Measurements from ENCODE around the gene PLCH2.

The PLCH2 gene, protein sequence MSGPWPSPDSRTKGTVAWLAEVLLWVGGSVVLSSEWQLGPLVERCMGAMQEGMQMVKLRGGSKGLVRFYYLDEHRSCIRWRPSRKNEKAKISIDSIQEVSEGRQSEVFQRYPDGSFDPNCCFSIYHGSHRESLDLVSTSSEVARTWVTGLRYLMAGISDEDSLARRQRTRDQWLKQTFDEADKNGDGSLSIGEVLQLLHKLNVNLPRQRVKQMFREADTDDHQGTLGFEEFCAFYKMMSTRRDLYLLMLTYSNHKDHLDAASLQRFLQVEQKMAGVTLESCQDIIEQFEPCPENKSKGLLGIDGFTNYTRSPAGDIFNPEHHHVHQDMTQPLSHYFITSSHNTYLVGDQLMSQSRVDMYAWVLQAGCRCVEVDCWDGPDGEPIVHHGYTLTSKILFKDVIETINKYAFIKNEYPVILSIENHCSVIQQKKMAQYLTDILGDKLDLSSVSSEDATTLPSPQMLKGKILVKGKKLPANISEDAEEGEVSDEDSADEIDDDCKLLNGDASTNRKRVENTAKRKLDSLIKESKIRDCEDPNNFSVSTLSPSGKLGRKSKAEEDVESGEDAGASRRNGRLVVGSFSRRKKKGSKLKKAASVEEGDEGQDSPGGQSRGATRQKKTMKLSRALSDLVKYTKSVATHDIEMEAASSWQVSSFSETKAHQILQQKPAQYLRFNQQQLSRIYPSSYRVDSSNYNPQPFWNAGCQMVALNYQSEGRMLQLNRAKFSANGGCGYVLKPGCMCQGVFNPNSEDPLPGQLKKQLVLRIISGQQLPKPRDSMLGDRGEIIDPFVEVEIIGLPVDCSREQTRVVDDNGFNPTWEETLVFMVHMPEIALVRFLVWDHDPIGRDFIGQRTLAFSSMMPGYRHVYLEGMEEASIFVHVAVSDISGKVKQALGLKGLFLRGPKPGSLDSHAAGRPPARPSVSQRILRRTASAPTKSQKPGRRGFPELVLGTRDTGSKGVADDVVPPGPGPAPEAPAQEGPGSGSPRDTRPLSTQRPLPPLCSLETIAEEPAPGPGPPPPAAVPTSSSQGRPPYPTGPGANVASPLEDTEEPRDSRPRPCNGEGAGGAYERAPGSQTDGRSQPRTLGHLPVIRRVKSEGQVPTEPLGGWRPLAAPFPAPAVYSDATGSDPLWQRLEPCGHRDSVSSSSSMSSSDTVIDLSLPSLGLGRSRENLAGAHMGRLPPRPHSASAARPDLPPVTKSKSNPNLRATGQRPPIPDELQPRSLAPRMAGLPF (N-terminal part only)

GRCh38 chr1:2476061-2476999, at the start of gene PLCH2:
Gene PLCH2, plus strand, starts transcription at chr1:2476289. Its CDS starts 300 bp downstream, at chr1:2476589.
- DNase-seq (ENCODE audit: low read depth in 2 of 2): no peak

DNA sequence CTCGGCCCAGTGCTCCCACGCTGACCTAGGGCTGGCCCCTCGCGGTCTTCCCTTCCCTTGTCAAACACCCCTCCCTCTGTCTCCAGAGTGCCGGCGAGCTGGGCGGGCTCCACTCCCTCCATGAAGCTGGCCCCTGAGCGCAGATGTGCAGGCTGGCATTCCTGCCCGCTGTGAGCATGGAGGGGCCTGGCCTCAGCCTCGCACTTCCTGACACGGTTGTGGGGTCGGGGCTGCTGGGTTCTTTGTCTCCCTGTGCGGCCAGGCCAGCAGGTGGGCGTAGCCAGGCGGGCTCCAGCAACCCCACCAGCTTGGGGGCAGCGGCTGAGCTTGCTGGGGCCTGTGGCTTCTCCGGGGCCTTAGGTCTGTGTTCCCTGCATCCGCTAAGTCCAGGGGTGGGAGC, 49.5 kb upstream of the PLCH2 start:
- DNase-seq (ENCODE audit: low read depth in 2 of 2): no peak

DNA sequence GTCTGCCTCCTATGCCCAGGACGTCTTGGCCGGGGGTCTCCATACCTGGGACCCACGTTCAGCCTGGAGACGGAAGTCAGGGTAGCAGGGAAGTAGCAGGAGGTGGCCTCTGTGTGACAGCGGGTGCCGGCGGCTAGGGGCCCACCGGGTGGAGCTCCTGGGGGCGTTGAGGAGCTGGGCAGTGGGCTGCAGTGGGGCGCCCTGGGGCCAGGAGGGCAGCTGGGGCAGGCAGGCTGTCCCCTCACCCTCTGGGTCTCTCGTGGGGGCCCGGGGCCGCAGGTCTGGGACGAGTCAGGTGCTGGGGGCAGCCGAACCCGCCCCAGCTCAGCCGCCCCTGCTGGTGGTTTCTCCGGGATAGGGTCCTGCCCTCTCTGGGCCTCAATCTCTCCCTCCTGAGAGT, 49.0 kb upstream of the PLCH2 start:
- no peak for DNase-seq (ENCODE audit: low read depth in 2 of 2)

- no peak for DNase-seq (ENCODE audit: low read depth in 2 of 2)
Observed at GRCh38 chr1:2427976-2428375, 48.1 kb upstream of the PLCH2 start.

DNA sequence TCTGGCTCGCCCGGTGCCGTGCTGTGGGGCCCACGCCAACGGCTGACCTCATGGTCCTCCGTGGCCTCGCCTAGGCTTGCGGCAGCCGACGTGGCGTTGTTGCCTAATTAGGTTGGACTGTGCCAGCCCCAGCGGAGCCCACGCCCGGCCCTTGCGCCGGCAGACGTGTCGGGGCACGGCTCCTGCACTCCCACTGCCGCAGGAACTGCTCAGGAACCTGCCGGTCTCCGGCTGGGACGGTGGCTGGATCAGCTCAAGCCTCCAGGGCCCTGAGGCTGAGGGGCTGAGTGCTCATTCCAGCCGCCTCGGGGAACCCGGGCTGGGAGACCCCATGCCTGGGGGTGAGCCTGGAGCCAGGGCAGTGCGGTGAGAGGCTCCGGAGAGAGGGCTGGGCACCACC, 47.6 kb upstream of the PLCH2 start:
- DNase-seq (ENCODE audit: low read depth in 2 of 2): no peak

DNA sequence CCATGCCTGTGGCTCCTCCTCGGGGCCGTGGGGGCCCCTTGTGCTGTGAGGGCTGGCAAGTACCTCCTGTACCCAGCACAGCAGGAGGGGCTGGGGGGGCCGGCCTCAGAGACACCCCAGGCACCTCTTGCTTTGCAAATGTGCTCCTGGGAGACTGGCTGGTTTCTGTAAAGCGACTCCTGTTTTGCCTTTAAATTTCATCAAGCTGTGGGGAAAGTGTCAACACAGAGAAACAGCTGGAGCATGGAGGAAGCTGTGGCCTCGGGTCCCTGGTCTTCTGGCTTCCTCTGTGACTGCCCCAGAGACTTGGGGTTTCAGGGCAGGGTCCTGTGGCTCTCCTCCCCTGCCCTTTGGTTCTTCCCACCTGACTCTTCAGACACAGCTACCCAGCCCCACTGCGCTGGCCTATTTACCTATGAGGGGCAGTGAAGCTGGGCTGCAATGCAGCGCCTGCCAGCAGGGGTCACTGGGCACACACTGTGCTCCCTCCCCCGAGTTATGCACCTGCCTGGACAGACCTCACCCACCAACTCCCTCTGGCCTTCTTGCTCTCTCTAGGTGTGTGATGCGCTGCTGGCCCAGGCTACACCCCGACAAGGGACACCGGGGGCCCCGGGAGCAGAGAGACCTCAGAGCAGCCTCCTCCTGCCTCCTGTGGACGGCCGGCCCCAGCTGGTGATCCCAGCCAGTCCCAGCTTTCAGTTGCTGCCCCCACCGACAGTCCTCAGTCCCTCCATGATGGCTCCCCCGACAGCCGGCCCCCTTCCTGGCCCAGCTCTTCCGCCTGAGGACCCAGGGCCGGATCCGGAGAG, 46.1 kb upstream of the PLCH2 start:
- DNase-seq (ENCODE audit: low read depth in 2 of 2): no peak

- DNase-seq (ENCODE audit: low read depth in 2 of 2): no peak
Observed at GRCh38 chr1:2430592-2430973, 45.5 kb upstream of the PLCH2 start.

DNA sequence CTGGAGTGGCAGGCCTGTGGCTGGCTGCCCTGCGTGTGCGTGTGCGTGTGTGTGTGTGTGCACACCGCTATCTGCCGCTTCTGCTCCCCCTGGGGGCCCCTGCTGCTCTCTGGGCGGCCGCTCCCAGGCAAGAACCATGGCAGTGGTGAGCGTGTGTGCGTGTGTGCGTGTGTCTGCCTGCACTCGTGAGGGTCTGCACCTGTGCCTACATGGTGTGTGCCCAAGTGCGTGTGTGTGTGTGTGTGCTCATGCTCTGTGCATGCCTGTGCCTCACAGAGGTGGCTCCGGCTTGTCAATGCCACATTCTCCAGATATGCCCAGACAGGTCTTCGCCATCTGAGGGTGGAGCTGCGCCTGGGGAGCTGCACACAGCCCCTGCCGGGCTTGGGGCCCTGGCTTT, 45.0 kb upstream of the PLCH2 start:
- DNase-seq (ENCODE audit: low read depth in 2 of 2): no peak

DNA sequence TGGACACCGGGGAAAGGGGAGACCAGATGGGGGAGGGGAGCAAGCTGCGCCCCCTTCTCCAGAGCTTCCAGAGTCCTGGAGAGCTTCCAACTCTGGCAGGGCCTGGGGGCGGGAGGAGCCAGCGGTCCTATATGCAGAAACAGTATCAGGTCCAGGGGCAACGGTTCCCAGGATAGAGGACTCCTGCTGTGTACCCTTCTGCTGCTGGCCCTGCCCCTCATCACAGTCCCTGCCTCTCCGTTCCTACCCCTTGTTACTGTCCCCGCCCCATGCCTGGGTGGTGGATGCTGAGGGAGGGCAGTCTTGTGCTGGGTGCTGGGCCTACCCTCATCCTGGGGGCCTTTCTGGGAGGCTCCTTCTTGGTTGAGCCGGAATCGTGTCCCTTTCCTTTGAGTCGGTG, 44.6 kb upstream of the PLCH2 start:
- DNase-seq (ENCODE audit: low read depth in 2 of 2): no peak

GRCh38 chr1:2432441-2432844, 43.6 kb upstream of the PLCH2 start:
- no peak for DNase-seq (ENCODE audit: low read depth in 2 of 2)

- DNase-seq (ENCODE audit: low read depth in 2 of 2): no peak
Observed at GRCh38 chr1:2433196-2433595, 42.9 kb upstream of the PLCH2 start.

DNA sequence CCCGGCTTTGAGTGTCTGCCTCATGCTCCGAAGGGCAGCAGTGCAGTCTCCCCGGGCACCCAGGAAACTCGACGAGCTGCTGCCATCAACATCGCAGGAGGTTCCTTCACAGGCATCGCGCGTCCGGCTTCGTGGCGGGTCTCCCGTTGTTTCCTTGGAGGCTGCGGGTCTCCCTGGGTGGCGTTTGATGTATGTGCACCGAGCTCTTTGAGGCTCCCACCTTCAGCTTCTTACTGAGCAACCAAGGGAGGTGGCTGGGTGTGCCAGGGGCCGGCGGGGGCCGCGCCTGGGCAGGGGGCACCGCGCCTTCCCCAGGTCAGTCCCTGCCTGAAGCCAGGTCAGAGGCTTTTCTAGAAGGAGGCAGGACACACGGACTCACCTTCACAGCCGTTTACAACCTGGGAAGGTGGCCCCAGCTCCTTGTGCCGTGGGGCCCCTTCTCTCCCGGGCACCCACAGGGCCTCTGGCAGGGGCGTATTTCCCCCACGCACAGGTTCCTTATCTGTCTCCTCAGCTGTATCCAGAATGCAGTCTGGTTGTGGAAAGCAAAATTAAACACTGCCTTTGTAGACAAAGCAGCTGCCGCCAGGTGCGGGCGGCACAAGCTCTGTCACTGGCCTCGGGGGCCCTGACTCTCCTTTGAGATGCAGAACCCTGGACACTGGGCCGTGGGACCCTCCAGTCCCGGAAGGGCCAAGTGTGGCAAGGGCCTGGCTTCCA, 42.0 kb upstream of the PLCH2 start:
- DNase-seq (ENCODE audit: low read depth in 2 of 2): no peak

- no peak for DNase-seq (ENCODE audit: low read depth in 2 of 2)
Observed at GRCh38 chr1:2435091-2435490, 41.0 kb upstream of the PLCH2 start.

DNA sequence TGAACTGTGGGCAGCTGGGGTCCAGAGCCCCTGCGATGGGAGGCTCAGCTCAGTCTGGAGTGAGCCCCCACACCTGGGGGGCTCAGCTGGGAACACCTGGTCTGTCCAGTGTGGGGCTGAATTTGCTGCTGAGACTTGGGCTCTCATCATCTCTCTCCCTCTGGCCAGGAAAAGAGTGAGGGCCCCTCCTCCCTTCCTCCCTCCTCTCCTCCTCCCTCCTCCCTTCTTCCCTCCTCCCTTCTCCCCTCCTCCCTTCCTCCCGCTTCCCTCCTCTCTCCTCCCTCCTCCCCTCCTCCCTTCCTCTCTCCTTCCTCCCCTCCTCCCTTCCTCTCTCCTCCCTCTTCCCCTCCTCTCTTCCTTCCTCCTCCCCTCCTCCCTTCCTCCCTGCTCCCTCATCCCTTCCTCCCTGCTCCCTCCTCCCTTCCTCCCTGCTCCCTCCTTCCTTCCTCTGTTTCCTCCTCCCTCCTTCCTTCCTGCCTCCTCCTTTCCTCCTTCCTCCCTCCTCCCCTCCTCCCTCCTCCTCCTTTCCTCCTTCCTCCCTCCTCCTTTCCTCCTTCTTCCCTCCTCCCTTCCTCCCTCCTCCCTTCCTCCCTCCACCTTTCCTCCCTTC, 40.2 kb upstream of the PLCH2 start:
- DNase-seq (ENCODE audit: low read depth in 2 of 2): no peak

- DNase-seq (ENCODE audit: low read depth in 2 of 2): no peak
Observed at GRCh38 chr1:2436876-2437275, 39.2 kb upstream of the PLCH2 start.

- no peak for DNase-seq (ENCODE audit: low read depth in 2 of 2)
Observed at GRCh38 chr1:2437617-2438016, 38.5 kb upstream of the PLCH2 start.

DNA sequence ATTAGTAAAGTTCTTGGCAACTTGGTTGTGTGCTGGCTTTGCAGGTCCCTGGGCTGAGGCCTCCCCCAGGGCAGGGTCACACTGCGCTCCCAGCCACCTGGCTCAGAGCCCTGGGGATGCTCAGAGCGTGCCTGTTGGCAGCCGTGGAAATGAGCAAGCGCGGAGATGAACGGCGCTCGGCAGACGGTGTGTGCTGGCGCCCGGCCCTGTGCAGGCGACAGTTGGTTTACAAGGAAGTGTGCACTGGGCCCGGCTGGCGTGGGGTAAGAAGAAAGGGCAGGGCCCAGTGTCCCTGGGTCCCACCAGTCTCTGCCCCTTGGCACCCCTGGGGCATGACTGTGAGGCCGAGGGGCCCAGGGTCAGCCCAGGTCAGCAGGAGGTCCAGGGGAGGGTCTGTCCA, 38.1 kb upstream of the PLCH2 start:
- no peak for DNase-seq (ENCODE audit: low read depth in 2 of 2)

DNA sequence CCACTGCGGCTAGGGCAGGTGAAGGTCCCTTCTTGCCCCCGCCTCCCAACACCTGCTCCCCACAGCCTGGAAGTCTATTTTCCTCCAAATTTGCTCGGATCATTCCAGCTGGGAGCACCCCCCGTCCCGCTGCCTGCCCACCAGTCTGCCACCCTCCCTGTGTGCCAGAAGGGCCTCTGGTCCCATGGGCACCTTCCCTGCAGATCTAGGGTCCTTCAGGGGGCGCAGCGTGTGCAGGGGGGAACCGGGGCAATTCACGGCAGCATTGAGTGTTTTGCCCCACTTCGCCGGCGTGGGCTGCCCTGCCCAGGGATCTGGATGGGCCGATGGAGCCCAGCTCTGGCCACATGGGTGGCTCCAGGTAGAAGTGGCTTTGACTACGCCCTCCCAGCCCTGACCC, 37.4 kb upstream of the PLCH2 start:
- no peak for DNase-seq (ENCODE audit: low read depth in 2 of 2)

GRCh38 chr1:2439369-2439768, 36.7 kb upstream of the PLCH2 start:
- no peak for DNase-seq (ENCODE audit: low read depth in 2 of 2)

Data from stimulated activated CD4-positive, alpha-beta T cell treated with anti-CD3 and anti-CD28 coated beads, Interleukin-1b, Interleukin-23, amount 100 ng/mL, for 1 hour (primary cell).